Activated CD8-positive, alpha-beta memory T cell treated with anti-CD3 and anti-CD28 coated beads, Interleukin-2, amount 50 U/mL, for 48 hours (primary cell): ENCODE results near the gene SSR2.

Source experiments
- DNase-seq: peaks from one replicate; pipeline ENCODE4 v3.0.0-alpha.2; 2020

Gene SSR2

GRCh38 chr1:155970531-155971167 is 50.1 kb downstream of the SSR2 start:
- DNase-seq = peak; percentile 71

- no peak for DNase-seq
These were observed 51.4 kb downstream of the SSR2 start for GRCh38 chr1:155969377-155969791.

- DNase-seq = no peak
These were observed 52.1 kb downstream of the SSR2 start for GRCh38 chr1:155968670-155969069.

GRCh38 chr1:155968051-155968400 is 52.7 kb downstream of the SSR2 start:
- DNase-seq = no peak

GRCh38 chr1:155967341-155968050 is 53.3 kb downstream of the SSR2 start:
- DNase-seq = no peak

- DNase-seq = no peak
These were observed 54.0 kb downstream of the SSR2 start for GRCh38 chr1:155966750-155967149.

GRCh38 chr1:155966135-155966534 is 54.6 kb downstream of the SSR2 start:
- no peak for DNase-seq

GRCh38 chr1:155964193-155964592 is 56.6 kb downstream of the SSR2 start:
- no peak for DNase-seq

- DNase-seq = no peak
These were observed 58.0 kb downstream of the SSR2 start for GRCh38 chr1:155962599-155963211.

GRCh38 chr1:155961937-155962336 is 58.8 kb downstream of the SSR2 start:
- DNase-seq = no peak

GRCh38 chr1:155960081-155960745 is 60.5 kb downstream of the SSR2 start:
- DNase-seq = no peak
